ENCODE results near the gene INPP4B. TPM values are rescaled to one million over a fixed set of nuclear protein-coding genes. Genes with fewer than 3 reads are reported as not detected.

The INPP4B gene
- total RNA-seq, 1 experiment from 2014 or later = 114 TPM

DNA sequence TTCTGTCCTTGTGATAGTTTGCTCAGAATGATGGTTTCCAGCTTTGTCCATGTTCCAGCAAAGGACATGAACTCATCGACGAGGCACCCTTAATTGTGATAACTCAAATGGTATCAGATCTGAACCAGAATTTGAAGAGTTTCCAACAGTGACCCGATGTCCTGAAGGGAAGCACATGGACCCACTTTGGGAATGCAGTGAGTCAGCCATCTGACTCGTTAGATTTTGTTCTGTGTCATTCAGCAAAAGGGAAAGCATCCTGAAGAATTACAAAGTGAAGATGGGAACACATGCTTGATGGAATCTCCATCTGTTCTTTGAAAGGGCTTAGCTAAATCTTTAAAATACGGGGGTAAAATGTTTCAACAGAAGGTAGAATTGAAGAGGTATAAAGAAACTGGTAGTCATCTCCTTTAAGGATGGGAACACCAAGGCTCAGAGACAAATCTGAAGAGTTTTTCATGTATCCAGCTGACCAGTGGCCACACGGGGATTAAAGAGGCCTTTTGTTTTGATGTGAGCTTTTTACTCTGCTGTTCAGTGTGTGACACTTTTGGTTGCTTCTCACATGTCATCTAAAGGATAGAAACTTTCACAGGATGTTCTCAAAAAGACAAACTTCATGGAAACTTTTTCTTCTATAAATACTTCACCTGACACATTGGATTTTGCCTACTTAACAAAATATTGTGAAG, 393.8 kb downstream of the INPP4B start:
- TF ChIP-seq, protein P1, sequence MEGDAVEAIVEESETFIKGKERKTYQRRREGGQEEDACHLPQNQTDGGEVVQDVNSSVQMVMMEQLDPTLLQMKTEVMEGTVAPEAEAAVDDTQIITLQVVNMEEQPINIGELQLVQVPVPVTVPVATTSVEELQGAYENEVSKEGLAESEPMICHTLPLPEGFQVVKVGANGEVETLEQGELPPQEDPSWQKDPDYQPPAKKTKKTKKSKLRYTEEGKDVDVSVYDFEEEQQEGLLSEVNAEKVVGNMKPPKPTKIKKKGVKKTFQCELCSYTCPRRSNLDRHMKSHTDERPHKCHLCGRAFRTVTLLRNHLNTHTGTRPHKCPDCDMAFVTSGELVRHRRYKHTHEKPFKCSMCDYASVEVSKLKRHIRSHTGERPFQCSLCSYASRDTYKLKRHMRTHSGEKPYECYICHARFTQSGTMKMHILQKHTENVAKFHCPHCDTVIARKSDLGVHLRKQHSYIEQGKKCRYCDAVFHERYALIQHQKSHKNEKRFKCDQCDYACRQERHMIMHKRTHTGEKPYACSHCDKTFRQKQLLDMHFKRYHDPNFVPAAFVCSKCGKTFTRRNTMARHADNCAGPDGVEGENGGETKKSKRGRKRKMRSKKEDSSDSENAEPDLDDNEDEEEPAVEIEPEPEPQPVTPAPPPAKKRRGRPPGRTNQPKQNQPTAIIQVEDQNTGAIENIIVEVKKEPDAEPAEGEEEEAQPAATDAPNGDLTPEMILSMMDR (IDR thresholded peaks at IDR 0.05; ENCODE audit: unreplicated experiment) = no peak
- CTCF ChIA-PET = interaction anchor here (0.6 kb wide), 1 partner anchor 146 kb away, joined by 8 read pairs; no protein-coding TSS in a partner anchor
- Mint-ChIP-seq H3K4me1 (ENCODE audit: low read depth, unreplicated experiment) (peaks cover 16% of the 10 kb centered on the region), H3K9me3 (ENCODE audit: low read depth, unreplicated experiment) (no peaks in the 10 kb centered on the region), H3K27me3 (ENCODE audit: unreplicated experiment) (no peaks in the 10 kb centered on the region), H3K4me3 (ENCODE audit: low read depth, unreplicated experiment) (no peak overlapping the region), H3K27ac (ENCODE audit: unreplicated experiment) (no peak overlapping the region), H3K36me3 (ENCODE audit: insufficient read depth, unreplicated experiment) (peaks cover 44% of the 10 kb centered on the region)
- intact Hi-C loops (cut with micrococcal nuclease; ENCODE audit: unreplicated experiment) = no loop called here
- DNase-seq = no peak
- no TSS peak for BruUV-seq (replicated peaks)

DNA sequence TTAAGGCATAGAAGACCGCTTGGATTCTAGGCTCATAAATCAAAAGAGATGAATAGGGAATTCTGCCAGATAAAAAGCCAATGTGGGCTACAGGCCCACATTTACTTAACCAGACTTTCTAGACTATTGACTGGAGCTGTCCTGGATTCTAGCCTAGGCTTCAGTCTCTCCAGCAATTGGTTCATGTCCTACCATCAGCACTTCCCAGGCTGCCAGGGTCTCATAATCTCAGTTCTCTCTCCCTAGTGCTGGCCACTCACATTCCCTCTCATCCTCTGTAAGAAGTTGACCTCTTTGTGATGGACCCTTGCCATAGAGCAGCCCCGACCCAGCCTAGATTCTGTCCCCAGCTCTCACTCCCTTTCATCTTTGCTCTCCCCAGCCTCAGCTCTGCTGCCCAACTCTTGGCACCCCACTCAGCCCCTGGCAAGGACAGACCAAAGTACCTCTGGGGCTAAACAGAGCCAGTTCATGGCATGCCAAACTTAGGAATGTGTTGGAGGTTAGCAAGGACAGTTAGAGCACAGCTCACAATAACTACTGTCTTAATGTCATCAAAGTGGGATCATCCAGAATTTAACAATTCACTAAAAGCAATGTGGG, 396.2 kb downstream of the INPP4B start:
- Mint-ChIP-seq H3K27ac (ENCODE audit: unreplicated experiment) (peak overlapping the region; percentile 56), H3K9me3 (ENCODE audit: low read depth, unreplicated experiment) (no peaks in the 10 kb centered on the region), H3K4me1 (ENCODE audit: low read depth, unreplicated experiment) (peaks cover 31% of the 10 kb centered on the region), H3K36me3 (ENCODE audit: insufficient read depth, unreplicated experiment) (peaks cover 38% of the 10 kb centered on the region), H3K27me3 (ENCODE audit: unreplicated experiment) (no peaks in the 10 kb centered on the region), H3K4me3 (ENCODE audit: low read depth, unreplicated experiment) (no peak overlapping the region)
- CTCF ChIA-PET = interaction anchor here (0.7 kb wide), 1 partner anchor 783 kb away, joined by 3 read pairs; no protein-coding TSS in a partner anchor
- intact Hi-C loops (cut with micrococcal nuclease; ENCODE audit: unreplicated experiment) = no loop called here
- BruUV-seq (replicated peaks) = no TSS peak
- no peak for DNase-seq
- TF ChIP-seq, protein P1 (IDR thresholded peaks at IDR 0.05; ENCODE audit: unreplicated experiment) = no peak

DNA sequence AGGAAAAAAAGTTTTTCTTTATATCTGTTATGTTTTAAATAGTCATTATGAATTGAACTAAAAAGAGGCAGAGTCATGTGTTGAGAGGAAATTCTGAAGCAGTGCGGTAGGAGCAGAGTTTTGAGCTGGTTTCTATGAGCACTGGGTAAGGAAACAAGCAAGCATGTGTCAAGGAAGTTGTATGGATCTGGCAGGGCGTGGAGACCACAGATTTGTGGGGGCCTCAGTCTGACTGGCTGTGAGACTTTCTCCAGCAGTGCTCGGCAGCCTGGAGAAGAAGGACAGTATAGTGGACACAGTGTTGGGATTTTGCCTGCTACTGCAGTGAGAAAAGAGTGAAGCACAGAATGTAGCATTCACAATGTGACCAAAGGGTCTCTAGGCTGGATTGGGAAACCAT, 399.1 kb downstream of the INPP4B start:
- Mint-ChIP-seq H3K4me3 (ENCODE audit: low read depth, unreplicated experiment) (no peak overlapping the region), H3K36me3 (ENCODE audit: insufficient read depth, unreplicated experiment) (peaks cover 28% of the 10 kb centered on the region), H3K27ac (ENCODE audit: unreplicated experiment) (peak overlapping the region; percentile 86), H3K9me3 (ENCODE audit: low read depth, unreplicated experiment) (peaks cover 4% of the 10 kb centered on the region), H3K4me1 (ENCODE audit: low read depth, unreplicated experiment) (peaks cover 47% of the 10 kb centered on the region), H3K27me3 (ENCODE audit: unreplicated experiment) (no peaks in the 10 kb centered on the region)
- BruUV-seq (replicated peaks) = no TSS peak
- TF ChIP-seq, protein P1 (IDR thresholded peaks at IDR 0.05; ENCODE audit: unreplicated experiment) = no peak
- CTCF ChIA-PET = interaction anchor here (1.0 kb wide), 1 partner anchor 98 kb away, joined by 3 read pairs; no protein-coding TSS in a partner anchor
- intact Hi-C loops (cut with micrococcal nuclease; ENCODE audit: unreplicated experiment) = no loop called here
- no peak for DNase-seq

DNA sequence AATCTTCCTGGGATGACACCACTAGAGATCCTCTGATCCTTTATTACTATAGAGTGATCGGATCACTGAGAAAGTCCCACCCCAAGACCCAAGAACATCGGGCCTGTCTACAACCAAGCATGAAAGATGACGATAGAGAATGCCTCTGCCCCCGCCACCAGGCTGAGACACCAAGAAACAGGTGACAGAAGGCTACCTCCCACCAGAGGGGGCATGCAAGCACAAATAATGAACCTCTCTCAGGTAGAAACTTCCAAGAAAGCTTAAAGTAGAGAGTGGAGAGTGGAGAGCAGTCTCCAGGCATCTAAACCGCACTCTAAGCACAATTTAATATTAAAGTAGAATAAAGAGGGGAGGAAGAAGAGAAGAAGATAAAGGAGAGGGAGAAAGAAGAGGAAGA, 402.6 kb downstream of the INPP4B start:
- Mint-ChIP-seq H3K4me1 (ENCODE audit: low read depth, unreplicated experiment) (peaks cover 71% of the 10 kb centered on the region), H3K27me3 (ENCODE audit: unreplicated experiment) (no peaks in the 10 kb centered on the region), H3K4me3 (ENCODE audit: low read depth, unreplicated experiment) (no peak overlapping the region), H3K27ac (ENCODE audit: unreplicated experiment) (peak overlapping the region; percentile 10), H3K36me3 (ENCODE audit: insufficient read depth, unreplicated experiment) (peaks cover 31% of the 10 kb centered on the region), H3K9me3 (ENCODE audit: low read depth, unreplicated experiment) (peaks cover 7% of the 10 kb centered on the region)
- TF ChIP-seq, protein P1 (IDR thresholded peaks at IDR 0.05; ENCODE audit: unreplicated experiment) = no peak
- CTCF ChIA-PET = no interaction called here
- intact Hi-C loops (cut with micrococcal nuclease; ENCODE audit: unreplicated experiment) = no loop called here
- BruUV-seq (replicated peaks) = no TSS peak
- no peak for DNase-seq
